ENCODE measurements around the gene COMMD3. TPM values are rescaled to one million over a fixed set of nuclear protein-coding genes. Genes with fewer than 3 reads are reported as not detected.

COMMD3 gene
- total RNA-seq, 1 experiment from 2014 or later = 2.4 TPM

- no peak for DNase-seq
- no peak overlapping the region for H3K27ac Mint-ChIP-seq
- Histone ChIP-seq H4K5ac (ENCODE audit: insufficient read length, low read depth, low read length) (no peak overlapping the region), H2BK20ac (ENCODE audit: low read depth, low read length, poor library complexity, severe bottlenecking) (no peak overlapping the region), H3K27ac (ENCODE audit: insufficient read length, low read depth, low read length) (no peak overlapping the region), H3K79me1 (ENCODE audit: insufficient read depth, low read depth, low read length, poor library complexity, severe bottlenecking) (no peaks in the 10 kb centered on the region), H2BK12ac (ENCODE audit: insufficient read length, low read depth, low read length) (no peak overlapping the region), H3K4me2 (ENCODE audit: insufficient read depth, insufficient read length, low read length) (no peak overlapping the region), H4K8ac (replicated peaks; ENCODE audit: insufficient read length, low read depth, low read length) (no peak overlapping the region), H3K9me3 (ENCODE audit: control insufficient read depth, low read depth, low read length) (no peaks in the 10 kb centered on the region), H3T11ph (ENCODE audit: low read length) (no peak overlapping the region), H2AK5ac (ENCODE audit: insufficient read length, low read length) (no peak overlapping the region), H2BK15ac (ENCODE audit: low read depth, low read length) (no peak overlapping the region), H2BK5ac (ENCODE audit: insufficient read length, low read length) (no peak overlapping the region), H3K9ac (ENCODE audit: extremely low read depth, insufficient read length, low read length) (no peak overlapping the region), H3K4me1 (ENCODE audit: insufficient read depth, low read length) (no peaks in the 10 kb centered on the region), H2AFZ (ENCODE audit: low read length) (no peak overlapping the region), H3K14ac (ENCODE audit: insufficient read depth, low read length) (no peak overlapping the region), H3K56ac (ENCODE audit: insufficient read length, low read depth, low read length) (no peak overlapping the region), H3K18ac (ENCODE audit: insufficient read length, low read depth, low read length) (no peak overlapping the region), H3K27me3 (ENCODE audit: insufficient read depth, low read length) (no peaks in the 10 kb centered on the region), H2BK120ac (ENCODE audit: low read depth, low read length, poor library complexity, severe bottlenecking) (no peak overlapping the region), H3K23me2 (ENCODE audit: insufficient read length, low read depth, low read length, poor library complexity, severe bottlenecking) (no peaks in the 10 kb centered on the region), H3K79me2 (ENCODE audit: insufficient read depth, low read length) (no peaks in the 10 kb centered on the region), H4K20me1 (ENCODE audit: control insufficient read depth, insufficient read depth, insufficient read length) (no peaks in the 10 kb centered on the region), H3K4ac (ENCODE audit: low read depth, low read length) (no peak overlapping the region), H3K23ac (ENCODE audit: insufficient read length, low read depth, low read length) (no peak overlapping the region), H4K91ac (ENCODE audit: insufficient read length, low read depth, low read length) (no peak overlapping the region)
- TF ChIP-seq CTCF (conservative IDR thresholded peaks at IDR 0.05) = no peak
- H3K27me3 Mint-ChIP-seq (ENCODE audit: low read depth) = peaks cover 32% of the 10 kb centered on the region
- no peaks in the 10 kb centered on the region for H3K36me3 Mint-ChIP-seq (ENCODE audit: insufficient read depth in 1 of 3, low read depth in 3 of 3)
- no peak overlapping the region for H3K4me3 Mint-ChIP-seq
- WGBS (ENCODE audit: extremely low coverage, insufficient read length, low lambda C conversion rate) = no CpG with 5 or more reads among the region's 2 CpGs
- H3K4me1 Mint-ChIP-seq = no peaks in the 10 kb centered on the region
- H3K9me3 Mint-ChIP-seq = peaks cover 0 to 5% of the 10 kb centered on the region in 2 experiments; a peak in 1 of 5 replicates
Observed at GRCh38 chr10:22308390-22308789, 7.8 kb upstream of the COMMD3 start.

Data from H9 (cell line).